MG63 (cell line): ENCODE measurements around the gene S100A4. TPM values are rescaled to one million over a fixed set of nuclear protein-coding genes. Genes with fewer than 3 reads are reported as not detected.
A peak's percentile ranks its signal among the peaks of the same experiment; 100 is the strongest.

Experiments used
- DNase-seq: peaks from one replicate; pipeline ENCODE4 v3.0.0-alpha.2; 2020
- H3K27me3 ChIP-seq: fragments of 250-450 bp; sonication (Bioruptor Pico); 2 replicates; pipeline ENCODE4 v1.5.1; 2020; ENCODE audit warnings: mild to moderate bottlenecking, moderate library complexity
- H3K36me3 ChIP-seq: fragments of 250-450 bp; sonication (Bioruptor Pico); 2 replicates; pipeline ENCODE4 v1.5.1; 2020; ENCODE audit warnings: mild to moderate bottlenecking, moderate library complexity
- H3K4me3 ChIP-seq: fragments of 250-450 bp; sonication (Bioruptor Pico); 2 replicates; pipeline ENCODE4 v1.5.1; 2020; ENCODE audit warnings: mild to moderate bottlenecking, moderate library complexity
- H3K9me3 ChIP-seq: fragments of 250-450 bp; sonication (Bioruptor Pico); 2 replicates; pipeline ENCODE4 v1.5.1; 2020; ENCODE audit warnings: mild to moderate bottlenecking, moderate library complexity
- total RNA-seq: library from RNA; depleted of rRNA; stranded (reverse); fragments of >200 nt; shearing (Covaris generic); gene quantifications from 2 replicates; pipeline ENCODE4 v1.2.3, GENCODE V29; 2014; ENCODE audit warnings: low replicate concordance

The S100A4 gene
- total RNA-seq, 1 experiment from 2014 or later, result 438 TPM

- H3K36me3 ChIP-seq, result peaks cover 19% of the 10 kb centered on the region
- no peaks in the 10 kb centered on the region for H3K9me3 ChIP-seq
- H3K4me3 ChIP-seq, result no peak overlapping the region
- no peaks in the 10 kb centered on the region for H3K27me3 ChIP-seq
- DNase-seq, result no peak
Measured at GRCh38 chr1:153541641-153542590, 3.7 kb downstream of the S100A4 start.

- Histone ChIP-seq H3K36me3 (peaks cover 20% of the 10 kb centered on the region), H3K4me3 (no peak within 1 kb of the TSS), H3K27me3 (no peaks in the 10 kb centered on the region), H3K9me3 (no peaks in the 10 kb centered on the region)
- peak; percentile 58 for DNase-seq
Measured at GRCh38 chr1:153540394-153541361, 4.9 kb downstream of the S100A4 start, which contains the start of gene S100A5. Gene S100A5, minus strand, starts transcription at chr1:153540934. Its CDS starts 743 bp downstream, at chr1:153540191.

GRCh38 chr1:153539395-153540093, 6.1 kb downstream of the S100A4 start:
- H3K27me3 ChIP-seq, result no peaks in the 10 kb centered on the region
- no peaks in the 10 kb centered on the region for H3K9me3 ChIP-seq
- no peak for DNase-seq
- no peak overlapping the region for H3K4me3 ChIP-seq
- peaks cover 29% of the 10 kb centered on the region for H3K36me3 ChIP-seq

DNA sequence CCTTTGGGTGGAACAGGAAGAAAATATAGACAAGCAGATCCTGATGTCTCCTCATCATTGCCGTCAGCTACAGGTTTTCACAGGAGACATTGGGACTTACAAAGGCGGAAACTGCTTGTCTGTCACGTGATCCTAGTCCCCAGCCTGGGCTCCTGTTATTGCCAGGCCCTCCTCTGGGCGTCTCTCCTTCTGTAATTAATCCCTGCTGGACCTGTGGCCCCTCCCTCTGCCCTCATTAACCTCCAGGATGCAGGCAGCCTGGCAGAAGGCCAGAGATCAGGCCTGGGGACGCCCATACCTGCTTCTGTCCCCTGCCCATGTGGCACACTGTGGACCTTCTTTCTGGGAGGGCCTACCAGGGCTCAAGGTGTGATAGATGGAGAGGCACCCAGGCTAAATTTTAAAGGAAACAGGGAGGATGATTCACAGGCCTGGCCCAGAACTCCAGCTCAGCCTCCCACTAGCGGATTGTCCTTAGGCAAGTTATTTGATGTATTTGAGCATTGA, 7.2 kb downstream of the S100A4 start:
- Histone ChIP-seq H3K36me3 (peaks cover 26% of the 10 kb centered on the region), H3K27me3 (no peaks in the 10 kb centered on the region), H3K9me3 (no peaks in the 10 kb centered on the region), H3K4me3 (no peak overlapping the region)
- DNase-seq, result no peak

DNA sequence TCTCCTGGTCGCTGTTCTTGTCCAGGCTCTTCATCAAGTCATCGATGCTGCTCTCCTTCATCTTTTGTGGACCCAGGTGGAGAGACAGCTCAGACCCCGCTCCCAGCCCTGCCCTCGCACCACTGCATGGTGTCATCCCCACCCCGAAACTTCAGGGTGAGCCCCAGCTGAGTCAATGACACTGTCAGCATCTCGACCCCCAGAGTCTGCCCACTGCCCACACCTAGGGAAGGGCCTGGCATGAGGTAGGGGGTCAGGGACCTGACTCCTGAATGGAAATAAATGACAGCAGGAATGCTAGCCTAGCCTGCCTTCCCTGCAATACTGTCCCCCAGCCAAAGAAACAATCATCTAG, 8.3 kb downstream of the S100A4 start:
- no peak for DNase-seq

DNA sequence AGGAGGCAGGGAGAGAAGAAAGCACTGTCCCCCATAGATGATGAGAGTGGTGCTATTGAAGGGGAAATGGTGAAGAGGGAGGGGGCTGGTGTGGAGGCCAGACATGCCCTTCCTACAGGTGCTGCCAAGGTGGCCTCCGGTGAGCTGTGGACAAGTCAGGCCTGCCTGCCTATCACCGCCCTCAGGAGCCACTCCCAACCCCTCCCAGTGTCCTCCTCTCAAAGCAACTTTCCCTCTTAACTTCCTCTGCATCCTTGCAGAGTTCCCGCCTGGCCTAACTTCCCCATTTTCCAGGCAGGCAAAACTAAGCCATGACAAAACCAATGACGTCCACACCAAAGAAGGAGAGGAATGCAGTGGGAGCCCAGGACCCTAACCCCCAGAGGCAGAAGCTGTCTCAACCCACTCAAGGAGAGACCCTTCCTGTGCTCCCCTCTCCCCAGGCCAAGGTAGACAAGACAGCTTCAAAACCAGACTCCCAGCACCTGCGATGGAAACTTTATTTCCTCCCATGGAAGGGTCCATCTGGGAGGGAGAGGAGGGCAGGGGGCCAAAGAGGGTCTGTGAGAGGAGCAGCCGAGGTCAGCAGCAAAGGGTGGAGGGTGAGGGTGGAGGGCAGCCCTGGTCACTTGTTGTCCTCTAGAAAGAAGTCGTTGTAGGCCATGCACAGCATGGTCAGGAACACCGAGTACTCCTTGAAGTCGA, 8.8 kb downstream of the S100A4 start:
- DNase-seq, result no peak
- no peaks in the 10 kb centered on the region for H3K27me3 ChIP-seq
- H3K36me3 ChIP-seq, result peaks cover 28% of the 10 kb centered on the region
- H3K9me3 ChIP-seq, result no peaks in the 10 kb centered on the region
- H3K4me3 ChIP-seq, result no peak overlapping the region; the same call in 1 of the 2 replicates

More for the DNA sequence above, 8.3 kb downstream of the S100A4 start:
- no peaks in the 10 kb centered on the region for H3K9me3 ChIP-seq
- no peak overlapping the region for H3K4me3 ChIP-seq
- H3K27me3 ChIP-seq, result no peaks in the 10 kb centered on the region
- peaks cover 28% of the 10 kb centered on the region for H3K36me3 ChIP-seq

DNA sequence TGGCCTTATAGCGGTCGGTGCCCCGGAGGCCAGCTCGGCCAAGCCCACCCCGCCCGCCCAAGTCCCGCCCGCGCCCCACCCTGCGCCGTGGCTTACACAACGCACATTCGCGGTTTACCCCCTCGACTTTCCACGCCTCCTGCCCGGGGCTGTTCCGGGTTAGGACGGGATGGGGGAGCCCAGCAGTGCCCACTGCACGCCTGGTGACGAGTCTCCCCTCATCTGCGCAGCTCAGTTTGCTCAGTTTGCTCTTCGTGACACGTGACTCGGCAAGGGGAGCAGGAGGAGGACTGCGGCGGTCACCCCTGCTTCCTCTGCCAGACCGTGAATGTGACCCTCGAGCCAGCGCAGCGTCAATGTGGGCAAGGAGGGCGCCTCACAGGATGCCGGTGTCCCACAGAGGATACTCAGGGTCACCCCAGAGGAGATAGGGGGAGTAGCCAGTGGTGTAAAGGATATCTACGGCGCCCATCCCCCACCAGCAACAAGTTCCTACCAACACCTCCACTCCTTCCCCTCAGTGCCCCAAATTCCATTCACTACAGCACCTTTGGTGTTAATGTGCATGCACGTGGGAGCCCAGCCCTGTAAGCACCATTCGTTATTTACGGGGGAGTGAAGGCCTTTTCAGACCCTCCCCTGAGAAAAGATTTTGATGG, 9.5 kb downstream of the S100A4 start:
- H3K9me3 ChIP-seq, result no peaks in the 10 kb centered on the region
- H3K27me3 ChIP-seq, result no peaks in the 10 kb centered on the region
- peak; percentile 95 for DNase-seq
- H3K36me3 ChIP-seq, result peaks cover 28% of the 10 kb centered on the region
- H3K4me3 ChIP-seq, result peak overlapping the region; percentile 95

DNA sequence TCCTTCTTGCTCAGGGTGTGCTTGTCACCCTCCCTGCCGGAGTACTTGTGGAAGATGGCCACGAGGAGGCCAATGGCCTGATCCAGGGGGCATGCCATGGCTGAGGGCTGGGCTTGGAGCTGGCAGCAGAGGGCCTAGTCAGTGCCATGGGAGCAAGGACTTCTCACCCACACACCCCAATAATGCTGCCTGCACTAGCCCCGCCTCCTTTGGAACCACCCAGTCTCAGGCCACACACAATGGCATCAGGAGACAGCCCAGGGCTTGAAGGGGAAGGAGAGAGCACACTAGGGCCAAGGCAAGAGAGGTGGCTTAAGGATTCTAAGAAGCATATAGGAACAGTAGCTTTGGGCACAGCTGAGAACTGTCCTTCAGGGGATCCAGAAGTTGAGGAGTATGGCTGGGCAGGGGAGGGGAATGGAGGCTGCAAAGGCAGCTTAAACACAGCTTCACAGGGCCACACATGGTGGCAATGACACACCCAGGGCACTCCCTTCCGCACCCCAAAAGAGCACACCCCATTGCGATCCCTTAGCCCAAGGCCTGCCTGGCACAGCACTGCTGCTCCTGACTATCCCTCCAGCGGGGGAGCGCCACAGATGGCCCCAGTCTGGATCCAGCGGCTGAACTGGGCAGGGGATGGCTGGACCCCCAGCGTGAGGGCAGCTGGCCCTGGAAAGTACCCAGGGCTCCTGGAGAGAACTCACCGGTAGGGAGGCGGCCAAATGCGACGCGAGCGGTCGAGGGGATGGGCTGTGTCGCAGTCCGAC, 10.2 kb downstream of the S100A4 start, which contains the start of gene S100A6:
S100A6 (minus strand) TSS at position 750 of the 770 bp plus-strand sequence; CDS start at position 98, 652 bp downstream.
- Histone ChIP-seq H3K9me3 (no peaks in the 10 kb centered on the region), H3K27me3 (no peaks in the 10 kb centered on the region), H3K4me3 (peak within 1 kb of the TSS; percentile 95), H3K36me3 (peaks cover 28% of the 10 kb centered on the region)
- peak; percentile 90 for DNase-seq

DNA sequence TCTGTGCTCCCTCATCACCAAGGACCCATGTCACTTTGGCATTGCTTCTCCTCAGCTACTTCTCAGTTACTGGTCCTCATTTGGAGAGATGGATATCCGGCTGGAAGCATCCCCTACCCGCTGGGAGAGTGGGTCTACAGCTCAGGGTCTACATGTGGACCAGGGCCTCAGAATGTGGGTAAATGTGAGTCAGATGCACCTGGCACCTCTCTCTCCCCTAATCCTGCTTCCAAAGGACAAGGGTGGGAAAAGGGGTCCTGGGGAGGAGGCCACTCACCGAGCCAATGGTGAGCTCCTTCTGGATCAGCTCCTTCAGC, 10.7 kb downstream of the S100A4 start:
- peak overlapping the region; percentile 95 for H3K4me3 ChIP-seq
- peaks cover 28% of the 10 kb centered on the region for H3K36me3 ChIP-seq
- no peaks in the 10 kb centered on the region for H3K27me3 ChIP-seq
- H3K9me3 ChIP-seq, result no peaks in the 10 kb centered on the region
- DNase-seq, result no peak

DNA sequence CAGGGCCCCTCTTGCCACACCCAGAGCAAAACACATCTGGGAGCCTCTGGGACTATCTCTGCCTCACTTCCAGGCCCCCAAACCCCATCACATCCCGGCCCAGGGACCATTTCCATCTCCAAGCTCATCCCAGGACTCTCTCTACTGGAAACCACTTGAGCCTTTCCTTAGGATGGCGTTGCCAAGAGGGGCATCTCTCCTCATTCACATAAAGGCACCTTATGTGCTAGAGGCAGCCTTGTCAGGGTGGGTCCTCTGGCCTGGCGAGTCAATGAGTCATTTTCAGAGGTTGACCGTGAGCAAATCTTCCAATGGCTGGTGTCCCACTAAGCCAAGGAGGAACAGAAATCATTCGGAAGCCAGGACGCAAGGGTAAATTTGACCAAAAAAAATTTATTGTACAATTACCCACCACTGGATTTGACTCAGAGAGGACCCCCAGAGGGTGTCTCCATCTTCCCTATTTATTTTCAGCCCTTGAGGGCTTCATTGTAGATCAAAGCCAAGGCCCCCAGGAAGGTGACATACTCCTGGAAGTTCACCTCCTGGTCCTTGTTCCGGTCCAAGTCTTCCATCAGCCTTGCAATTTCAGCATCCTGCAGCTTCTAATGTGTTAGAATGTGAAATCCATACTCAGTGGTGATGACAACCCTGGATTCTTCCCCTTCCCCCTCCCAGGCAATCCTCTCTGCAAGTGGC, 11.2 kb downstream of the S100A4 start:
- Histone ChIP-seq H3K9me3 (no peaks in the 10 kb centered on the region), H3K4me3 (peak overlapping the region; percentile 95), H3K27me3 (no peaks in the 10 kb centered on the region), H3K36me3 (peaks cover 28% of the 10 kb centered on the region)
- peak; percentile 74 for DNase-seq

- Histone ChIP-seq H3K27me3 (no peaks in the 10 kb centered on the region), H3K9me3 (no peaks in the 10 kb centered on the region), H3K36me3 (peaks cover 28% of the 10 kb centered on the region), H3K4me3 (peak overlapping the region; percentile 95)
- peak; percentile 95 for DNase-seq
Measured at GRCh38 chr1:153533689-153534201, 11.9 kb downstream of the S100A4 start.

- Histone ChIP-seq H3K4me3 (peak overlapping the region; percentile 95), H3K9me3 (no peaks in the 10 kb centered on the region), H3K36me3 (peaks cover 28% of the 10 kb centered on the region), H3K27me3 (no peaks in the 10 kb centered on the region)
- DNase-seq, result peak; percentile 84
Measured at GRCh38 chr1:153532769-153533599, 12.6 kb downstream of the S100A4 start.

DNA sequence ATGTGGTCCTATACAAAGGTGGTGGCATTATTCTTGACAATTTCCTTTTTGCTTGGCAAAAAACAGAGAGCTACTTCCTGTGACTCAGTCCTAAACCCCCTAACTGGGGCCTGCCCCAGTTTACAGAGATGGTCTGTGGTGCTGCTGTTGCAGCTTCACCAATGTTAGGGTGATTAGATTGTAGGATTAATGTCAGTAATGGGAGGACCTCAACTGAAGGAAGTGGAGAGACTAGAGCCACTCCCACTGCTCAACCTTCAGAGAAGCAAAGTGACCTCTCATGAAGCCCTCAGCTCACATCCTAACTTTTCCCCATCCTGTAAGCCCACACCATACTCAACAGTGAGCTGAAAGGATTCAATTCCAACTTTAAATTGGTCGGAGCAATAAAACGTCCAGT, 13.4 kb downstream of the S100A4 start:
- Histone ChIP-seq H3K9me3 (no peaks in the 10 kb centered on the region), H3K27me3 (no peaks in the 10 kb centered on the region), H3K4me3 (no peak overlapping the region), H3K36me3 (peaks cover 31% of the 10 kb centered on the region)
- DNase-seq, result no peak
